ENCODE measurements around the gene THTPA. TPM values are rescaled to one million over a fixed set of nuclear protein-coding genes. Genes with fewer than 3 reads are reported as not detected.

The THTPA gene
- total and polyA plus RNA-seq, 7 donors, result 8.9 to 35.4 (median 22.0) TPM

DNA sequence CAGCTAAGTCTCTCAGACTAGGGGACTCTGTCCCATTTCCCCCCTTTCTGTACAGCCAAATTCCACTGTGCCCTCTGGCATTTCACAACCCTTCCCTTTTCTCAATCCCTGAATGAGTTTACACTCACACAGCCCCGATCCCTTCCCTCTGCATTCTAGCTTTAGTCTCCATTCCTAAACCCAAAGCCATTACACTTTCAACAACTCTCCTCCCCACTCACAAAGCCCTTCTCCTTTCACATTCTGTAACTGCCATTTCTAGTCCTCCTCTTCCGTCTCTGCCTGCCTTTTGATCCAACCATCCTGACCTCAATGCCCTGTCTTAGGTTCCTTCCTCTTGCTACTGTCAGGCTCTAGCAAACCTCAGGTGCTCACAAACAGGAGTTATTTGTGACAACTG is 8.1 kb upstream of the THTPA start:
- Histone ChIP-seq H3K36me3 (peaks cover 0 to 2% (median 0%) of the 10 kb centered on the region in 4 donors), H3K27ac (no peak overlapping the region), H3K9me3 (no peaks in the 10 kb centered on the region), H3K4me3 (no peak overlapping the region), H3K27me3 (no peaks in the 10 kb centered on the region), H3K4me1 (peaks cover 0 to 18% (median 11%) of the 10 kb centered on the region in 4 donors)
- no peak for DNase-seq
- intact Hi-C loops (cut with DNase I), result no loop called here
- no peak for TF ChIP-seq EP300 (IDR thresholded peaks at IDR 0.05)
- TF ChIP-seq, protein P1, sequence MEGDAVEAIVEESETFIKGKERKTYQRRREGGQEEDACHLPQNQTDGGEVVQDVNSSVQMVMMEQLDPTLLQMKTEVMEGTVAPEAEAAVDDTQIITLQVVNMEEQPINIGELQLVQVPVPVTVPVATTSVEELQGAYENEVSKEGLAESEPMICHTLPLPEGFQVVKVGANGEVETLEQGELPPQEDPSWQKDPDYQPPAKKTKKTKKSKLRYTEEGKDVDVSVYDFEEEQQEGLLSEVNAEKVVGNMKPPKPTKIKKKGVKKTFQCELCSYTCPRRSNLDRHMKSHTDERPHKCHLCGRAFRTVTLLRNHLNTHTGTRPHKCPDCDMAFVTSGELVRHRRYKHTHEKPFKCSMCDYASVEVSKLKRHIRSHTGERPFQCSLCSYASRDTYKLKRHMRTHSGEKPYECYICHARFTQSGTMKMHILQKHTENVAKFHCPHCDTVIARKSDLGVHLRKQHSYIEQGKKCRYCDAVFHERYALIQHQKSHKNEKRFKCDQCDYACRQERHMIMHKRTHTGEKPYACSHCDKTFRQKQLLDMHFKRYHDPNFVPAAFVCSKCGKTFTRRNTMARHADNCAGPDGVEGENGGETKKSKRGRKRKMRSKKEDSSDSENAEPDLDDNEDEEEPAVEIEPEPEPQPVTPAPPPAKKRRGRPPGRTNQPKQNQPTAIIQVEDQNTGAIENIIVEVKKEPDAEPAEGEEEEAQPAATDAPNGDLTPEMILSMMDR (IDR thresholded peaks at IDR 0.05), result no peak
- no peak for TF ChIP-seq POLR2A (IDR thresholded peaks at IDR 0.05)
- no peak for TF ChIP-seq POLR2AphosphoS5 (IDR thresholded peaks at IDR 0.05)
- 74 to 77% methylated on average over 2 of the region's 2 CpGs for WGBS, 2 donors

DNA sequence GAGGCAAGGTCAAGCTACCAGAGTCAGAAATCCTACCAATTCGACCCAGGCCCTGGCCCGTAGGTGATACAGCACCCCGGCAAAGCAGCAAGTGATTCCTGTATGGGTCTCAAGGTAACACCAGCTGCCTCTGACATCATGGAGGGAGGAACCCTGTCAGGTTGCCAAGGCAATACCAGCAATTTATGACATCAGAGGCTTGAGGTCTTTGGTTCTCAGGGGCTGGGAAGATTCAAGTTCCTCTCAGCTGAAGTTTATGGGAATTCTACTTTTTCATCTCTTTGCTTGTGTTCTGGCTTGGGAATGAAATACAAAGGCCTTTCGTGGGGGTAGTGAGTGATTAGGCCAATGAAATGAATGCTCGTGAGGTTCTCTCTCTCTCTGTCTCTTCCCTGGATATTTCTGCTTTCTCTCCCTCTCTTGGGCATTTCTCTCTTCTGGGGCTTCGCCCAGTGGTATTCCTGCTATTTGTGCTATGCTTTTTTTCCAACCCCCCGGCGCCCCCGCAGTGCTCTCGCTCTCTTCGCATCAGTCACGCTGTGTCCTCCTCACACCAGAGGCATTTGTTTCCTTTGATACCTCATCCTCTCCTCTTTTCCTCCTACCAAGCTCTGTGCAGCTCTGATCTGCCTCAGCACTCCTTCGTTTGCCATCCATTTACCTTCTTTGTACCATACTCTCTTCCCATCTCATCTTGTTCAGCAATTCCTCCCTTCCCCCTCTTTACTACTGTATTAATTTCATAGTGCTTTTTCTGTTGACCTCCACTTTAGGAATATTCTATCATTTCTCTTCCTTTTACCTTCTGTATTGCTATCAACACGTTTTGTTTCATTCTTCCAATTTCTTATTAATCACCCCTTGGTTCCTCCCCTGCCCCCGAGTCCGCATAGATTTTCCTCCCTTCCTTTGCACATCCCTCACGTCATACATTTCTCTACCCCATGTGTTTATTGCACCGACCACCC is 7.4 kb upstream of the THTPA start:
- 72 to 77% methylated on average over 18 of the region's 18 CpGs for WGBS, 2 donors

DNA sequence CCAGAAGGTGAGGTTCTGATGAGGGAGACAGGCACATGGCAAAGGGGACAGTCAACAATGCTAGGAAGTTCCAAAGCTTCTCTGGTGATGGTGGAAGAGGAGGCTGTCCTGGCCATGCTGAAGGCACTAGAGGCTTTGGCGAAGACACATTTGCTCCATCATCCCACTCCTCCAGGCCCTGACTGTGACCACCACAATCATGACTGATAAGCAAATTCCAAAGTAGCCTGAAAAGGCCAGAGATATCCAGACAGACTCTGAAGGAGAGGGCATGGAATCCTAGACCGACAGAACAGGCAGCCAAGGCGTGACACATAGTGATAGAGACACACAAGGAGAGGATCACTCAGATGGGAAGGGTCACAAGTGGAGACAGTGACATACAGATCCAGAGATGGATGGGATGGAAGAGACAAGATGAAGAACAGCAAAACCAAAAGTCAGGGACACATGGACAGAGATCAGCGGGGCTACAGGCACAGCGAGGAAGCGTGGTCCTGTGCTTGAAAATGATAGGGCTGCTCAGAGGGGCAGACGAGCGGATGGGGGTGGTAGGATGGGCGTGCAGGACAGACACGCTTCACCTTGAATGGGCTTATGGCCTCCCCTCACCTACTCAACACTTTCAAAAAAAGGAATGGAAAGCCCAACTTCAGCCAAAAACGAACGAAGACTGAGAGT is 5.8 kb upstream of the THTPA start:
- Histone ChIP-seq H3K4me3 (peak overlapping the region; percentile 44 to 70 (median 64)), H3K4me1 (peaks cover 0 to 24% (median 16%) of the 10 kb centered on the region in 4 donors), H3K36me3 (no peaks in the 10 kb centered on the region), H3K27ac (peak overlapping the region in 1 of 4 donors; percentile 70), H3K27me3 (no peaks in the 10 kb centered on the region), H3K9me3 (no peaks in the 10 kb centered on the region)
- TF ChIP-seq, protein P1 (IDR thresholded peaks at IDR 0.05), result no peak
- no peak for TF ChIP-seq POLR2AphosphoS5 (IDR thresholded peaks at IDR 0.05)
- TF ChIP-seq EP300 (IDR thresholded peaks at IDR 0.05), result no peak
- 58 to 67% methylated on average over 12 of the region's 12 CpGs for WGBS, 2 donors
- intact Hi-C loops (cut with DNase I), result loop anchor here (10.0 kb wide), 4 partner anchors 225 to 895 kb away; partner anchors contain the start of genes ACIN1, C14orf119, DCAF11 and NRL
- no peak for DNase-seq

More for the DNA sequence above, 7.4 kb upstream of the THTPA start:
- H3K36me3 ChIP-seq, result no peaks in the 10 kb centered on the region
- intact Hi-C loops (cut with DNase I), result no loop called here
- no peaks in the 10 kb centered on the region for H3K9me3 ChIP-seq
- TF ChIP-seq POLR2A (IDR thresholded peaks at IDR 0.05) (no peak), EP300 (IDR thresholded peaks at IDR 0.05) (no peak)
- TF ChIP-seq, protein P1 (IDR thresholded peaks at IDR 0.05), result no peak
- peaks cover 0 to 18% (median 11%) of the 10 kb centered on the region in 4 donors for H3K4me1 ChIP-seq
- H3K27me3 ChIP-seq, result no peaks in the 10 kb centered on the region
- no peak overlapping the region for H3K4me3 ChIP-seq
- no peak for DNase-seq
- no peak overlapping the region for H3K27ac ChIP-seq

DNA sequence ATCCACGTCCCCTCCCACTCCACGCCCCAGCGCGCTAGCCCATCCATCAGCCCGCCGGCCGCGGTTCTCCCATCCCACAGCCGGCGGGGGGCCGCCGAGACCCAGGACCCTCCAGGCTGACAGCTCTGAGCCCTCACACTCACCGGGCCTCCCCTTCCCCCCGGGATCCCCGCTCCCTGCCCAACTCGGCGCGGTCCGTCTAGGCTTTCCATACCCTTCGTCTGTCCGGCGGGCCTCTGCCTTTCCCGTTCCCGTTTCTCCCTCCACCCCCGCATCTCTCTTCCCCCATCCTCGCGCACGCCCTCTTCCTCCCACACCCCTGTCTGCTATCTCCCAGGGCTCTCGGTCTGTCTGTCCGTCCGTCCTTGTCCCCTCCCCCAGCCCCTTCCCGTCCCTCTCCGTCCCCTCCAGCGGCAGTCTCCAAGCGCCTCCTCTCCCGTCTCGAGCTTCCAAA is 5.2 kb upstream of the THTPA start:
- intact Hi-C loops (cut with DNase I), result loop anchor here (10.0 kb wide), 4 partner anchors 226 to 894 kb away; partner anchors contain the start of genes ACIN1, C14orf119, DCAF11 and NRL
- Histone ChIP-seq H3K27ac (peak overlapping the region; percentile 62 to 70 (median 68)), H3K9me3 (no peaks in the 10 kb centered on the region), H3K4me3 (peak overlapping the region; percentile 44 to 70 (median 64)), H3K4me1 (peaks cover 0 to 28% (median 20%) of the 10 kb centered on the region in 4 donors), H3K36me3 (no peaks in the 10 kb centered on the region), H3K27me3 (no peaks in the 10 kb centered on the region)
- TF ChIP-seq, protein P1 (IDR thresholded peaks at IDR 0.05), result no peak
- no peak for TF ChIP-seq POLR2AphosphoS5 (IDR thresholded peaks at IDR 0.05)
- TF ChIP-seq EP300 (IDR thresholded peaks at IDR 0.05), result no peak
- no peak for TF ChIP-seq POLR2A (IDR thresholded peaks at IDR 0.05)
- no peak for DNase-seq
- WGBS, 2 donors, result 1% methylated on average over 37 of the region's 37 CpGs
